ACHN (cell line): ENCODE data around the gene NAV1.
A peak's percentile ranks its signal among the peaks of the same experiment; 100 is the strongest.

Experiments used
- DNase-seq: peaks from one replicate; pipeline ENCODE4 v3.0.0-alpha.2; 2015
- in situ Hi-C: cut with HindIII; loops from 2 replicates; pipeline ENCODE4 v1.10.0; 2017; ENCODE audit warnings: low sequenced_read_pairs, low pct_ligation_motif_present, low pct_unique_long_range_greater_than_20kb

The NAV1 gene

GRCh38 chr1:201554789-201555592 lies 16.1 kb downstream of the NAV1 start:
- DNase-seq = no peak
- in situ Hi-C loops = loop anchor here (25.0 kb wide), 1 partner anchor 107 kb away; no protein-coding TSS in a partner anchor

- in situ Hi-C loops = loop anchor here (25.0 kb wide), 1 partner anchor 107 kb away; no protein-coding TSS in a partner anchor
- no peak for DNase-seq
These were observed 16.6 kb downstream of the NAV1 start for GRCh38 chr1:201555593-201555945.

GRCh38 chr1:201556841-201557571 lies 18.1 kb downstream of the NAV1 start:
- in situ Hi-C loops = loop anchor here (25.0 kb wide), 1 partner anchor 105 kb away; no protein-coding TSS in a partner anchor
- DNase-seq = no peak

- DNase-seq = no peak
- in situ Hi-C loops = loop anchor here (25.0 kb wide), 1 partner anchor 105 kb away; no protein-coding TSS in a partner anchor
These were observed 18.6 kb downstream of the NAV1 start for GRCh38 chr1:201557572-201557958.

- in situ Hi-C loops = loop anchor here (25.0 kb wide), 1 partner anchor 103 kb away; no protein-coding TSS in a partner anchor
- peak; percentile 82 for DNase-seq
These were observed 20.8 kb downstream of the NAV1 start for GRCh38 chr1:201559679-201560162.

- no peak for DNase-seq
- in situ Hi-C loops = loop anchor here (25.0 kb wide), 1 partner anchor 102 kb away; no protein-coding TSS in a partner anchor
These were observed 21.6 kb downstream of the NAV1 start for GRCh38 chr1:201560328-201561194.

GRCh38 chr1:201561195-201561564 lies 22.3 kb downstream of the NAV1 start:
- in situ Hi-C loops = loop anchor here (25.0 kb wide), 1 partner anchor 101 kb away; no protein-coding TSS in a partner anchor

GRCh38 chr1:201561601-201562000 lies 22.7 kb downstream of the NAV1 start:
- in situ Hi-C loops = loop anchor here (25.0 kb wide), 1 partner anchor 101 kb away; no protein-coding TSS in a partner anchor
- DNase-seq = no peak

More at GRCh38 chr1:201561195-201561564, 22.3 kb downstream of the NAV1 start:
- no peak for DNase-seq

GRCh38 chr1:201562257-201562656 lies 23.3 kb downstream of the NAV1 start:
- in situ Hi-C loops = loop anchor here (25.0 kb wide), 1 partner anchor 100 kb away; no protein-coding TSS in a partner anchor
- no peak for DNase-seq

- DNase-seq = no peak
- in situ Hi-C loops = loop anchor here (25.0 kb wide), 1 partner anchor 99 kb away; no protein-coding TSS in a partner anchor
These were observed 23.9 kb downstream of the NAV1 start for GRCh38 chr1:201562659-201563405.

GRCh38 chr1:201563406-201563780 lies 24.5 kb downstream of the NAV1 start:
- DNase-seq = no peak
- in situ Hi-C loops = loop anchor here (25.0 kb wide), 1 partner anchor 99 kb away; no protein-coding TSS in a partner anchor

GRCh38 chr1:201563941-201564340 lies 25.0 kb downstream of the NAV1 start:
- DNase-seq = no peak
- in situ Hi-C loops = loop anchor here (25.0 kb wide), 1 partner anchor 98 kb away; no protein-coding TSS in a partner anchor

GRCh38 chr1:201565024-201565730 lies 26.2 kb downstream of the NAV1 start:
- no peak for DNase-seq
- in situ Hi-C loops = loop anchor here (25.0 kb wide), 1 partner anchor 97 kb away; no protein-coding TSS in a partner anchor

GRCh38 chr1:201565771-201566528 lies 27.0 kb downstream of the NAV1 start:
- in situ Hi-C loops = loop anchor here (25.0 kb wide), 1 partner anchor 96 kb away; no protein-coding TSS in a partner anchor
- no peak for DNase-seq

GRCh38 chr1:201566529-201566823 lies 27.5 kb downstream of the NAV1 start:
- DNase-seq = no peak
- in situ Hi-C loops = loop anchor here (25.0 kb wide), 1 partner anchor 96 kb away; no protein-coding TSS in a partner anchor
